Measurements from ENCODE around the gene RUVBL2.

RUVBL2 gene

GRCh38 chr19:48964205-48965039, 29.3 kb upstream of the RUVBL2 start:
- DNase-seq = no peak

- peak; percentile 98 for DNase-seq
These were observed 28.5 kb upstream of the RUVBL2 start, which contains the start of gene FTL for GRCh38 chr19:48965040-48965805. Gene FTL, plus strand, starts transcription at chr19:48965309. Its CDS starts 199 bp downstream, at chr19:48965508.

- DNase-seq = peak; percentile 92
These were observed 27.7 kb upstream of the RUVBL2 start for GRCh38 chr19:48965806-48966540.

GRCh38 chr19:48966541-48967345, 26.9 kb upstream of the RUVBL2 start:
- no peak for DNase-seq

GRCh38 chr19:48967346-48968178, 26.1 kb upstream of the RUVBL2 start:
- DNase-seq = no peak

GRCh38 chr19:48968179-48968661, 25.5 kb upstream of the RUVBL2 start:
- no peak for DNase-seq

GRCh38 chr19:48968813-48969218, 24.9 kb upstream of the RUVBL2 start:
- DNase-seq = no peak

GRCh38 chr19:48969276-48970138, 24.2 kb upstream of the RUVBL2 start:
- no peak for DNase-seq

- DNase-seq = no peak
These were observed 23.4 kb upstream of the RUVBL2 start for GRCh38 chr19:48970139-48970766.

GRCh38 chr19:48970923-48971395, 22.7 kb upstream of the RUVBL2 start:
- DNase-seq = peak; percentile 85

- no peak for DNase-seq
These were observed 17.5 kb upstream of the RUVBL2 start for GRCh38 chr19:48975947-48976847.

GRCh38 chr19:48977061-48977460, 16.6 kb upstream of the RUVBL2 start:
- no peak for DNase-seq

- DNase-seq = no peak
These were observed 11.4 kb upstream of the RUVBL2 start for GRCh38 chr19:48982280-48982679.

- DNase-seq = no peak
These were observed 8.0 kb upstream of the RUVBL2 start for GRCh38 chr19:48985711-48986110.

- no peak for DNase-seq
These were observed 7.5 kb upstream of the RUVBL2 start for GRCh38 chr19:48986211-48986610.

- no peak for DNase-seq
These were observed 6.4 kb upstream of the RUVBL2 start for GRCh38 chr19:48987323-48987722.

GRCh38 chr19:48988286-48988685, 5.4 kb upstream of the RUVBL2 start:
- DNase-seq = no peak

GRCh38 chr19:48988860-48989259, 4.8 kb upstream of the RUVBL2 start:
- no peak for DNase-seq

All from right forelimb (tissue), 1 donor.